Femur (tissue), 1 donor: ENCODE results near the gene GRK1.

Experiments
- DNase-seq: peaks from one replicate; pipeline ENCODE4 v3.0.0-alpha.2; 2017

GRK1 gene

DNA sequence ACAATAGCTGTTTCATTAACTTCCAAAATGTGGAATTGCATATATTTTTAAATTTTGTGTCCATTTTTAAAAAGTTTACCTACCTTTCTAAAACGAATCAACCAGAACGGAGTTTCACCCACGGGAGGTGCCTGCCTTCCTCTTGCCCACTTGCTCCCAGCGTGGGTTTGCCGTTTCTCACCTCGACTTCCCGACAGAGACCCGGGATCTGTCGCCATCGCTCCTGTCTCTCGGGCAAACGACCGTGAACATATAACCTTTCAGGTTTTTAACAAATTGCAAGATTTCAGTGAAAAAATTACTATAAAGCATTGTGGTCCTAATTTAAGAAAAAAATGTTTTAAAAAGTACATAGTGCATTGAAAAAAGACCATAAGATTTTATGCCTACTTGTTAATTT is 96.2 kb downstream of the GRK1 start:
- no peak for DNase-seq

DNA sequence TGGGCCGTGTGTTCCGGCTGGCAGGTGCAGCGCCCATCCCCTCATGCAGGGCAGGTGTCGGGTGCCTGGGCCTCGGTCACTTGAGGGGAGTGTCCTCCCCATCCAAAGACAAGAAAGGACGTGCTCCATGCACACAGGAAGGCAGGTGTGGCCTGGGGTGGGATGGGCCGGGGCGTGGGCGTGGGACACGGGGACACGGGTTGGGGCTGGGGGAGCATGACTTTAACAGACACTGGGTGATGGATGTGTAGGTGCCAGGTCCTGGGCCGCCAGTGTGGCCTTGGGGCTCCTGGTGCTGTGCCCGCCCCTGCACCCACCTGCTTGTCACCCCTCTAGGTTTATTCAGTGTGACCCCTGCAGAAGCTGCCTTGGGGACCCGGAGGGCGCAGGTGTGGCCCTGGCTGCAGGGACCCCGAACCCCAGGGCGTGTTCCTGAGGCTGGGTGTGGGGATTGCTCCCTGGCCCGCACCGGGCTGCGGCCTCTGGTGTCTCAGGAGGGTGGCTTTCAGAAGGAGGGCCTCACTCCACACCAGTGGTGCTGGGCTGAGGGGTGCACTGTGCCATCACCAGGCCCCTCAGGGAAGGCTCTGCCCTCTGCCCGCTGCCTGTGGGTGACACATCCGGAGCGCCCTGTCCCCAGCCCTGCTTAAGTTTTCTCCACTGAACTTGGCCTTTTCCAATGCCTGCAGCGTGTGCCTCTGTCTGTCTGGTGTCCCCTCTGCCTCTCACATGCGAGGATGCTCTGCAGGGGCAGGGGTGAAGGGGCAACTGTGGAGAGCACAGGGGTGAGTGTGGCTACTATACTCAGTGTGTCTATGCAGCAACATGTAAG is 97.2 kb downstream of the GRK1 start:
- DNase-seq, result no peak

GRCh38 chr13:113764793-113765563 is 98.0 kb downstream of the GRK1 start:
- no peak for DNase-seq

DNA sequence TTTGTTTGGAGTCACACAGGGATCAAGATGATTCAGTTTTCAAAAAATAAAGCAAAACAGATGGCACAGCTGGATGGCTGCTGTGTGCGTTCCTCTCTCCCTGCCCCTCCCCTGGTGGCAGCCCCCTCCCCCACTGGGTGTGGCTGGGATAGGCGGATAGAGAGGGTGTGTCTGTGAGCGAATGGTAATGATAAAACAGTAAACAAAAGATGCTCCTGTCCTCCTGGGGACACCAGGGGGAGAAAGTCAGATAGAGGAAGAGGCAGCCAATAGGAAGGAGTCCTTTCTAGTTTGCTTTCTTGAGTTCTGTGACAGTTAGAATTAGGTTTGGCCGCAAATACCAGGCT is 98.5 kb downstream of the GRK1 start:
- DNase-seq, result no peak

GRCh38 chr13:113766035-113766800 is 99.2 kb downstream of the GRK1 start:
- no peak for DNase-seq

DNA sequence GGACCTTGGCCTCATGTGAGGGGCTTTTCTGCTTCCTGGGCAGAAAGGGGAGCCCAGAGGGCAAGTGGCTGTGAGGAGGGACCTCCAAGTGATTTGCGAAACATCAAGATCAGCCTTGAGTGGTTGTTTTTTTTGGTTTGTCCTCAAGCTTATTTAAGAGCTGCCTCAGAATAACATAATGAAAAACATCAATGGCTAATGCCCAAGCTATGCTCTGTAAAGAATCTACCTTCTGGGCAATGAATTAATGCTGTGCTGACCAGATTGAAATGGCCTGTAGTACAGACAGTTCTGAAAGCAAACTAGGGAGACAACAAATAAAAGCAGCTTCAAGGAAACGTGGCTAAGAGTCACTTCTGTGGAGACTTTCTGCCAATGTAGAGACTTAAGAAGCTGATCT is 100.3 kb downstream of the GRK1 start:
- DNase-seq, result no peak

- no peak for DNase-seq
Measured at GRCh38 chr13:113768018-113768905, 101.2 kb downstream of the GRK1 start.

DNA sequence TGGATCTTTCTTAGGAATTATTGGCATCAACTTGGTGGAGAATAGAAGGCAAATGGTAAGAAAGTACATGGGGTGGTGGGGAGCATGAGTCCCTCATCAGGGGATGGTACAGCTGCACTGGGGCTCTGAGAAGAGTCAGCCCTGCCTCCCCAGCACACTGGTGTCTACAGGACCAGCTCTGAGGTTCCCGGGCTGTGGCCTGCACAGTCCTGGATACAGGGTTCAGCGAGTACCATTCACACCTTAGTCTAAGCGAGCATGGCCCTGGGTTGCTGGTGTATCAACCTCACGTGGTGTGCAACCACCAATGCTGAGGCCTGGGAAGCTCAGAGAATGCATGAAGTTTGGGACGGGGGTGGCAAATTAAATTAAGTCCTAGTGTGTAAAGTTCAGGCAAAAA is 102.1 kb downstream of the GRK1 start:
- DNase-seq, result no peak

DNA sequence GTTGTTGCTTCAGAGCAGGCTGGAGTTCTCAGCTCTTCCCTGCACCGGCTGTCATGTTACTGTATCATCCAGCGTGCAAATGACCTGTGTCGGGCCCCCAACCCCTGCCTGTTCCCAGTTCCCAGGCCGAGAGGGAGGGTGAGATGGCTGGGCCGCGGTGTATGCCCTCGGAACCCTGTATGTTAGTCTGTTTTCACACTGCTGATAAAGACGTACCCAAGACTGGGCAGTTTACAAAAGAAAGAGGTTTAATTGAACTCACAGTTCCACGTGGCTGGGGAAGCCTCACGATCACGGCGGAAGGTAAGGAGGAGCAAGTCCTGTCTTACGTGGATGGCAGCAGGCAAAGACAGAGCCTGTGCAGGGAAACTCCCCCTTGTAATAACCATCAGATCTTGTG is 102.9 kb downstream of the GRK1 start:
- no peak for DNase-seq

DNA sequence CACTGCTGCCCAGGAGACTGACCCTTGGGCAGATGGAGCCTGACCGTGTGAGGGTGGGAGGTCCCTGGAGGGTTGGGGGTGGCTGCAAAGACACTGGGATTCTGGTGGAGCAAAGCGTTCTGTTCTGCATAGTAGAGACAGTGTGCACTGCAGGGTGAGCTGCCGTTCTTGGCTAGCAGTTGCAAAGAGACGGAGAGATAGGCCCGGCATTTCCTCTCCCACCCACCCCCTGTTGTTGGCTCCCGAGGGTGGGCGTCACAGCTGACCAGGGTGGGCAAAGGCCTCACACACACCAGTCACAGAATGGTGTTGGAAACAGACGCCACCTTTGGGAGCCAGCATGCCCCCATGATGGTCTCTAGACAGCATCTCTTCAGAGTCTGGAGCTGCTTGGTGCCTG is 103.4 kb downstream of the GRK1 start:
- no peak for DNase-seq

DNA sequence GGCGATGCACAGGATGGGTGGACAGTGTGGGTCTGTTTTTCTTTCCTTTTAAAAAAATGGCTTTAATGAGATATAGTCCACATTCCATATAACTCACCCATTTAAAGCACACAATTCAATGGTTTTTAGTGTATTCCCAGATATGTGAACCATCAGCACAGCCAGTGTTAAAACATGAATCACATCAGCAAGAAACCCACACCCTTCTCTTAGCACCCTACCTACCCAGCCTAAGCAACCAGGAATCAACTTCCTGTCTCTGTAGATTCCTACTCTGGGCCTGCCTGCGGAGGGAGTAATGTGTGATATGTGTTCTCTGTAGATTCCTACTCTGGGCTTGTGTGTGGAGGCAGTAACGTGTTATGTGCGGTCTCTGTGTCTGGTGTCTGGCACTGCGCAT is 103.9 kb downstream of the GRK1 start:
- DNase-seq, result no peak

- no peak for DNase-seq
Measured at GRCh38 chr13:113771709-113772331, 104.8 kb downstream of the GRK1 start.

- DNase-seq, result no peak
Measured at GRCh38 chr13:113774177-113775107, 107.4 kb downstream of the GRK1 start.

DNA sequence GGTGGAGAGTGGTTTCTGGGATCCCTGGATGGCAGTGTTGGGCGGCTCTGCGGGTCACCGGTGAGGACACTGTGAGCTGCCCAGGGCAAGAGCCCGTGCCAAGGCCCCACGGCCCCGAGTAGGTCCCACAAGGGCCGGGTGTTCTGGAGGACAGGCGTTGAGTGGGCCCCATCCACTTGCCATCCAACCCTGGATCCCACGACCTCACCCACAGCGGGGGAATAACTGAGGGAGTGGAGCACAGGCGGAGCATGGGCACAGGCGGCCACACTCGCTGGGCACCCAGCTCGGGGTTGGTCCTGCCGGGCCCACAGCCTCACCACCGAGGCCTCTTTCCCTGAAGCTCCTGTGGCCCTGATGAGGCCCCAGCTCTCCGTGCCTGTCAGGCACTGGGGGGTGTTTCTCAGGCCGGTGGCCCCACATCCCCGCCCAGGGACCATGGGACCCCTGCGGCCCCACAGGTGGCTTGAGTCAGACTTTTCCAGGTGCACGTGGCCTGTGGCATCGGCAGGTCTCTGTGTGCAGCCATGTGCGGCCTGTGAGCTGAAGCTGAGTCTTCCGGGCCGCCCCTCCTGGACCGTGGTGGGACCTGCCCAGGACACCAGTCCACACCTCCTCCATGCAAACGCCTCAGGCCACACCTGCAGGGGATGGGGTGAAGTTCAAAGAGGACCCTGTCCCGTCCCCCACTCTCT is 108.6 kb downstream of the GRK1 start:
- no peak for DNase-seq

DNA sequence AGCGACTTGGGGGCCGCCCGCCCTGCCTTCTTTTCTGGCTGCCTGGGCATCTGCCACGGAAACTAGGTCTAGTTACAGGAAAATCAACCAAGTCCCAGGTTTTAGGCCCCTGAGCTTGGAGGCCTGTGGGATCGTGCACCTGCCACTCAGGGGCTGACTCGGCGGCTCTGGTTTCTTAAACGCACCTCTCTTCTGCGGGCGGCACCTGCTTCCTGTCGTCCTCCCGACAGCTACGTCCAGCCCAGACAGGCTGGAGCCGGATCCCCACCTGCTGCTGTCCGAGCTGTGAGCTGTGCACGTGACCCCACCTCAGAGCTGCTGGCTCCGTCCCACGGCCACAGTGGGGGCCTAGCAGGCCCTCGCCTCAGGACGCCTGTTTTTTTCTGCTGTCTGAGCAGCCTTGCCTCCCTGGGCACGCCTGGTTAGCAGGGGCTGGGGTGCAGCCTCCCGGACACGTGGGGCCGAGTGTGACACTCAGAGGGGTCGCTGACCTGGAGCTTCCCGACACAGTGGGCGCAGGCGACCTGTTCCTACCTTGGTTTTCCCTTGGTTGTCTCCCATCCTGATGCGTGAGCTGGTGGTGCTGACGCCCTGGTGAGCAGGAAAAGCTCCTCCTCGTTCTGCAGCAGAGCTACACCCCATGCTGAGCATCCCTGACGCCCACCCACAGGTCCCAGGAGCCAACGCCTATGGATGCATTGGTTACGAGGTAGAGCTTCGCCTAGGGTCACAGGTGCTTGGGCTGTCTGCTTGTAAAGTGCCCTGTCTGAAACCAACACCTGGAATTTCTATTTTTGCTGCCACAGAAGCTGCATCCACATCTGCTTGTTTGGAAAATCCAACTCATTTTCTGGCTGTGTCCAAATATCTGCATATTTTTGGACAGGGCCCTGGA is 109.5 kb downstream of the GRK1 start:
- DNase-seq, result no peak

DNA sequence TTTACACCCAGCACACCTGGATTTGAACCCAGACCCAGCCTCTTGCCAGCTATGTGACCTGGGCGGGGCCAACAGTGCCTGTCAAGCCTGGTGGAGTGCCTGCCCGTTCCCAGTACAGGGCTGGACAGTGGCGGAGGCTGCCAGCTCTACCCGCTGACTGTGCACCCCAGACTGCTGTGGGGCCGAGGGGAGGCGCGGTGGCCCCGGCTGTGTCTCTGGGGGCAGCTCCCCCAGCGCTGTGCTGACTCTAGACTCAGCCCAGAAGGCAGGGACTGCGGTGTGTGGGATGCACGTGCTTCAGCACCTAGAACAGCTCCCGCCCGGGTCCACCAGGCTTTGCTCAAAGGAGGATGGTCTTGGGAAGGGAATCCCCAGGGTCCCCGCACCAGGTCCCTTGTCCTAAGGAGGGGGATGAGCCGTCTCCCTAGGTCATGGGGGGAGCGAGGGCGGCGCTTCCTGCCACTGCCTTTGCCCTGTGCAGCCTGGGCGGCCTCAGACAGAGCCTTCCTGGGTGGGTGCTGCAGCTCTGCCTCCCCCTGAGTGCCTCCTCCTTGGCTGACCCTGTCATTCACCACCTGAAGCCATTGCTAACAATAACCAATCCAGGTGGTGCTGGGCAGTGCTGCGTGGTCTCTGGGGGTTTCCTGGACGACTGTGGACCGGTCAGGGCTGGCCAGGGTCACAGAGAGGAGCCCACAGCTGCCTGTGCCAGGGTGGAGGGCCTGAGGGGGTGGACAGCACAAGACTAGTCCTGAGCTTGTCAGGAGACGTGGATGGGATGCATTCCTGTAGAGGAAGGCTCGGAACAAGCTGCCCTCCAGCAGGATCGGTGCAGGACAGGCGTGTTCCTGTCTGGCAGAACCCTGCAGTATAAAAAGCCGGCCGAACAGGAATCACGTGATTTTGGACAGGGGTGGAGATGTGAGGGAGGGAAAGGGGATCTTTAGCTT is 110.6 kb downstream of the GRK1 start:
- no peak for DNase-seq

DNA sequence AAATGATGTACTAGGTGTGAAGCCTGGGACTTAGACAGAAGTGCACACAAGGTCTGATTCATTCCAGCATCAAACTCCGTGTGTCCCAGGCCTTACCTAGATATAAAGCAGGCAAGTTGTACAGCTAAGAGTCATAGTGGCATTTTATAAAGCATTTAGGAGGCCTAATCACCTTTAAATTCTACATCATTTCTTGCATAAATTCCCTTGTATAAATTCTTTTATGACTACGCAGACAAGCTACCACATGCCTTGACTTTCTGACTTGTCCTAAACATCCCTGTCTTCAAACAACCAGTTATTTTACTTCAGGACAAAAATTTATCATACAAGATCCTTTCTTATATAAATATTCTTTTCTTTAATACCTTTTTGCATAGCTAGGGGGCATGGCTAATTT is 114.6 kb downstream of the GRK1 start:
- no peak for DNase-seq

- no peak for DNase-seq
Measured at GRCh38 chr13:113782472-113782871, 115.5 kb downstream of the GRK1 start.
